Measurements from ENCODE around the gene ASAH2.
"Not testable (repeated sequence)": the region's sequence is repeated elsewhere in the genome, so short reads cannot be mapped to it uniquely, and the experiment has no call there.

ASAH2 gene

GRCh38 chr10:50251394-50251793 is at the start of gene ASAH2:
Gene ASAH2 (minus strand): TSS chr10:50251516. CDS start chr10:50248610, 2,906 bp downstream.
- DNase-seq: no peak

DNA sequence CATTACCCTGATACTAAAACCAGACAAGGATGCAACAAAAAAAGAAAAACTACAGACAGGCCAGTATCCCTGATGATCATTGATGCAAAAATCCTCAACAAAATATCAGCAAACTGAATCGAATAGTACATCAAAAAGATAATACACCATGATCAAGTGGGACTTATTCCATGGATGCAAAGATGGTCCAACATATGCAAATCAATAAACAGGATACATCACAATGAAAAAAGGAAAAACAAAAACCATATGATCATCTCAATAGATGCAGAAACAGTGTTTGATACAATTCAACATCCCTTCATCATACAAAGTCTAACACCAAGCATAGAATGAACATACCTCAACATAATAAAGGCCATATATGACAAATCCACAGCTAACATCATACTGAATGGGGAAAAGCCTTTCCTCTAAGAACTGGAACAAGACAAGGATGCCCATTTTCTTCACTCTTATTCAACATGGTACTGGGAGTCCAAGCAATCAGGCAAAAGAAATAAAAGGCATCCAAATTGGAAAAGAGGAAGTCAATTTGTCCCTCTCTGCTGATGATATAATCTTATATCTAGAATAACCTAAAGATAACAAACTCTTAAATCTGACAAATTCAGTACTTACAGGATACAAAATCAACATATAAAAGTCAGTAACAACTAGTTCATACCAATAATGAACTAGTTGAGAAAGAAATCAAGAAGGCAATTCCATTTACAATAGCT is 48.8 kb upstream of the ASAH2 start:
- no peak for DNase-seq

DNA sequence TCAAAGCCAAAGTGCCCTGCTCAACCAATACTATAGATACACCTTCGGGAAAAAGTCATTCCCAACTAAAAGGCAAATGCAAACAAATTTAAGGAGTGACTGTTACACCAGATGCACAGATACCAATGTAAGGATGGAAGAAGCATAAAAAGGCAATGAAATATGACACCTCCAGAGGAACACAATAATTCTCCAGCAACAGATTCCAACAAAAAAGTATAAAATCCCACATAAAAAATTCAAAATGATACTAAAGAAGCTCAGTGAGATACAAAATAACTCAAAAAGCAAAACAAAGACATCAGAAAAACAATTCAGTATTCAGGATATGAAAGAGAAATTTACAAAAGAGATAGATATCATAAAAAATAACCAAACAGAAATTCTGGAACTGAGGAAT is 44.1 kb upstream of the ASAH2 start:
- DNase-seq: no peak

DNA sequence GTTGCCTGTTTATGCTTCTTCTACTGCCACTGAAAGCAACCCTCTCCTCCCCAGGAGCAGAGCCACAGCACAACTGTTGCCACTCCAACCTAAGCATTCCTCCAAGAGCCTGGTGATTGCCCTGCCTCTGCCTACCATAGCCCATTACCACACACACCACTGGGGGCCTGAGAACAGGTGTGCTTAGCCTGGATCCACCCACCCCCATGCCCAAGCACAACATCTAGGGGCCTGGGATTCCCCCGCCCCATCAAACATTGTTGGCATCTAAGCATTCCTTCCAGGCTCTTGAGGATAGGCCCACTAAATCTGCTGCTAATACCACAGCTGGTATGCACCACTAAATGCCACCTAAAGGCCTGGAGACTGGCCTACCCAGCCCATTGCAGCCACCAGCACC is 43.3 kb upstream of the ASAH2 start:
- DNase-seq: no peak

- DNase-seq: no peak
These were observed 42.4 kb upstream of the ASAH2 start for GRCh38 chr10:50293513-50294313.

DNA sequence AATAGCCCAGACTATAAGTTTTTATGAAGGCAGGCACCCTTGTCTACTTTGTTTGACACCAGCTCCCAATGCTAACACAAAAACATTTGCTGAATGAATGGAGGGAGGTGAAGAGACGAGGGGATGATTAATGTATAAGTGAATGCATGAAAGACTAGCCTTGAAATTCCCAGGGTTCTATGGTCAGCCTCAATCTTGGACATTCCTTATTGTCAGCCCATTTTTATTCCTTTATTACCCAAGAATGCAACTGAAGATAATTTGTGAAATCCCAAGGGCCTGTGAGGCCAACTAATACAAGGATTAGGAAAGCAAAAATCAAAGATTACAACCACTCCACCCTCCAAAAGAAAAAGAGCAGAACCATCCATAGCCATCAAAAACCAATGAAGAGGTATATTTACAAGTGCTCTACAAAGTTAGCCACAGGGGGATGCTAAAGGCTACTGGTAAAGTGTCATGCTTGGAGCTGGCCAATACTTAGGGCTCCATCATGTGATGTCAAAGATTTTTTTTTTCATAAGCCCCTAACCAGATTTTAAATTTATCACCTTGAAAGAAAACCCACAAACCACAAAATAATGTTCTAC is 40.0 kb upstream of the ASAH2 start:
- no peak for DNase-seq

DNA sequence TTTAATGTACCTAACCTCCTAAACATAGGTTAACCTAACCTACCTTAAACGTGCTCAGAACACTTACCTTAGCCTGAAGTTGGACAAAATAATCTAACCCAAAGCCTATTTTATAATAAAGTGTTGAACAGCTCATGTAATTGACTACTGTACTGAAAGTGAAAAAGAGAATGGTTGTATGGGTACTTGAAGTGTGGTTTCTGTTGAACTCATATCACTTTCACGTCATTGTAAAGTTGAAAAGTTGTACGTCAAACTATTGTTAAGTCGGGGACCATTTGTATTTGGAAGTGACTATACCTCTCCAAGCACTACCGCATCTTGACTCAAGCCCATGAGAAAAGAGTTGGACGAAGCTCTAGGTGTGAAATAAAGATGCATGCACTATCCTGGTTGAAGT is 37.9 kb upstream of the ASAH2 start:
- DNase-seq: no peak

- DNase-seq: no peak
These were observed 35.9 kb upstream of the ASAH2 start for GRCh38 chr10:50286996-50287803.

DNA sequence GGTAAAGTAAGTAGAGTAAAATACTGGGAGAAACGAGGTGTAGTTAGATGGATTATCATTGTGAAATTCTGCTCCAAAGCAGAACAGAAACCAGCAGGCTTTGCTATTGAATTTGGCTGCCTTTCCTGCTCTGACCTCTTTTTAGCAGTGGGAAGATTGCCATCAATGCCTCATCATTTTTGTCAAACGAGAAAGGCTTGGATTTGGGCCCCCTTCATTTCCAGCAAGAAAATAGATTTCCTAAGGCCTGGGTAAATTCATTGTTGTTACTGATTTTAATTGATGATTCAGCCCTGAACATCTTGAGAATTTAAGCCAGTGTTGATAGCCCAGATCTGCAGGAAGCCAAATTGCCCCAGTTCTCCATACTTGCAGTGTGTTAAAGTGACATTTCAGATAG is 35.2 kb upstream of the ASAH2 start:
- DNase-seq: no peak

GRCh38 chr10:50281967-50282522 is 30.7 kb upstream of the ASAH2 start:
- DNase-seq: no peak

DNA sequence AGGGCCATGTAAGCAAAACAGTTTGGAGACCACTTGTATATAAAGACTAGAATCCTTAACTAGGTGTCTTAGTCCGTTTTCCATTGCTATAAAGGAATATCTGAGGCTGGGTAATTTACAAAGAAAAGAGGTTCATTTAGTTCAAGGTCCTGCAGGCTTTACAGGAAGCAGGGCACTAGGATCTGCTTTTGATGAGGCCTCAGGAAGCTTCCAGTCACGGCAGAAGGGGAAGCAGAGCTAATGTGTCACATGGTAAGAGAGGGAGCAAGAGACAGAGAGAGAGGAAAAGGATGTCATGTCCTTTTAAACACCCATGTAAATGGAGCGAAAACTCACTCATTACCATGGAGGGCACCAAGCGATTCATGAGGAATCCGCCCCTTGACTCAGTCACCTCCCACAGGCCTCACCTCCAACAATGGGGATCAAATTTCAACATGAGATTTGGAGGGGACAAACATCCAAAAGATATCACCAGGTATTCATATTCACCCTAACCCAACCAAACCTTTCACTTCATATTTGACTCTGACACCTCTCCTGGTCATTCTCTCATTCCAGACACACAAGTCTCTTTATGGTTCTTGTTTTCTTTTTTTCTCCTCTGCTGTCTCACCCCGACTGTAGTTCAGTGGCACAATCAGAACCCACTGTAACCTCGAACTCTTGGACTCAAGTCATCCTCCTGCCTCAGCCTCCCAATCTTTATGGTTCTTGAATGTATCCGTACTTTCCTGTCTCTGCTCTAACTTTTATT is 30.1 kb upstream of the ASAH2 start:
- no peak for DNase-seq

DNA sequence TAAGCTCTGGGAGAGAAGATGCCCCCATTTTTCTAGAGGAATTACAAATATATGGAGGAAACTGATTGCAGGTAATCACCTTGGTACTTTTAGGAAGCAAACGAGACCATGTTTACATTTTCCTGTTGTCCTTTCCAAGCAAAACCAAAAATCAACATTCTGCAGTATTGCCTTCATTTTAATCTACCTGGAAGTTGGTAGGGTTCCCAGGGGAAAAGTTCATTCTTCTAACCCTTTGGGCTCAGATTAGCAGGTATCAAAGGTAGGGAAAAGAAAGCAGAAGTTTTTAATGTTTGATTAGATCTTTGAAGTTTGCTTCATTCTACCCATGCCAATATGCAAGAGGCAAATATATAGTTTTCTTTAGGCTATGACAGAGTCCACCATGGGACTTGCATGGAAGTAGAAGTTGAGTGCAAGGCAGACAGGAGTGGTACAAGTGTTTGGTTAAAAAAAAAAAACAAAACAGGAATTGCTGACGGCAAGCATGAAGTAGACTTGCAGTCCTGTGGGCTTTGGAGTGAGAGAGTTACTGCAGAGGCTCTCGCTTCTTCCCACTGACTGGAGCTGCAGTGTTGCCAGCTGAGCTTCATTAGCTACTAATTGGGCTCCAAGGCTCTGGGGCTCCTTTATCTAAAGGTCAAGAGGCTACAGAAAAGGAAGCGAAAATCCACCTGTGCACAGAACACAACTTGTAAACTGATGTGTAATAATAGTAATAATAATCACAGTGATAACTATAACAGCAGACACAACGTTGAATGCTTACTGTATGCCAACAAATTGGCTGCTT is 28.9 kb upstream of the ASAH2 start:
- DNase-seq: no peak

- DNase-seq: no peak
These were observed 28.2 kb upstream of the ASAH2 start for GRCh38 chr10:50279489-50279888.

- peak; percentile 62 for DNase-seq
These were observed 24.4 kb upstream of the ASAH2 start for GRCh38 chr10:50275650-50276235.

DNA sequence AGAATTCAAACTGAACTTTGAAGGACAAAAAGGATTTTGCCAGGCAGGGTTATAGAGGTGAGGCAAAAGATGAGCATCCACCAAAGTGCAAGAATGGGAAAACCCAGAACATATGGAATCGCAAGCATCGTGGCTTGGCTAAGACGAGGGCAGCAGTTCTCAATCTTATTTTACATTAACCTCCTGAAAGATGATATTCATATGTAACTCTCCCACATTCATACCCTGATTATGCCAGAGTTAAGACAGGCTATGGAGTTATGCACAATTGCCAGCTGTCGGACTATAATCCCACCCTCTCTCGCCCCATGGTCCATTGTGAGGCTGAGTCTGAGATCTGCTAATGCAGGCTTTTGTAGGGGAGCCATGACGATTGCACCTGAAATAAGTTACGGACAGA is 21.2 kb upstream of the ASAH2 start:
- no peak for DNase-seq

DNA sequence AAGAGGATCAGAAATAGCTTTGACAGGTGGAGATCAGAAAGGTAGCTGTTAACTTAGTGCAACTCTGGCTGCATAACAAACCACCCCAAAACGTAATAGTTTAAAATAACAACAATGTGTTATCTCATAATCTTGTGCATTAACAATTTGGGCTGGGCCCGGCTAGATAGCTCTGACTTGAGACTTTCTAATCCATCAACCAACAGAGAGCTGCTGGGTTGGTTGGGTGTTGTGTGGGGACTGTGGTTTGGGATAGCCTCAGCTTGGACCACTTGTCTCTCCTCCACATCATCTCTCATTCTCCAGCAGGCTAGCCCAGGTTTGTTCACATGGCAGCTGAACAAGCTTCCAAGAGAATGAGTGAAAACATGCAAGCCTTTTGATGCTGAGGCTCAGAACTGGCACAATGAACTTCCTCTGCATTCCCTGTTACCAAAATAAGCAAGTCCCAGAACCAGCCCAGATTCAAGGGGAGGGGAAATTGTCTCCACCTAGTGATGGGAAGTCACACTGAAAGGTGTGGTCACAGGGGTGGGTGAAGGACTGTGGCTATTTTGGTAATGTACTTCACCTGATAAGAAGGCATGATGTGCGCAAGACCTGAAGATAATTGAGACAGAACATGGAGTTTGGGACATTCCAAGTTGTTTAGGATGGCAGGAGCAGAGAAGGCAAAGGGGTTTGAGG is 20.4 kb upstream of the ASAH2 start:
- no peak for DNase-seq

DNA sequence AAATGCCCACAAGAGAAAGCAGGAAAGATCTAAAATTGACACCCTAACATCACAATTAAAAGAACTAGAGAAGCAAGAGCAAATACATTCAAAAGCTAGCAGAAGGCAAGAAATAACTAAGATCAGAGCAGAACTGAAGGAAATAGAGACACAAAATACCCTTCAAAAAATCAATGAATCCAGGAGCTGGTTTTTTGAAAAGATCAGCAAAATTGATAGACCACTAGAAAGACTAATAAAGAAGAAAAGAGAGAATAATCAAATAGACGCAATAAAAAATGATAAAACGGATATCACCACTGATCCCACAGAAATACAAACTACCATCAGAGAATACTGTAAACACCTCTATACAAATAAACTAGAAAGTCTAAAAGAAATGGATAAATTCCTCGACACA is 16.6 kb upstream of the ASAH2 start:
- DNase-seq: not testable (repeated sequence)

GRCh38 chr10:50262625-50263024 is 11.3 kb upstream of the ASAH2 start:
- DNase-seq: not testable (repeated sequence)

DNA sequence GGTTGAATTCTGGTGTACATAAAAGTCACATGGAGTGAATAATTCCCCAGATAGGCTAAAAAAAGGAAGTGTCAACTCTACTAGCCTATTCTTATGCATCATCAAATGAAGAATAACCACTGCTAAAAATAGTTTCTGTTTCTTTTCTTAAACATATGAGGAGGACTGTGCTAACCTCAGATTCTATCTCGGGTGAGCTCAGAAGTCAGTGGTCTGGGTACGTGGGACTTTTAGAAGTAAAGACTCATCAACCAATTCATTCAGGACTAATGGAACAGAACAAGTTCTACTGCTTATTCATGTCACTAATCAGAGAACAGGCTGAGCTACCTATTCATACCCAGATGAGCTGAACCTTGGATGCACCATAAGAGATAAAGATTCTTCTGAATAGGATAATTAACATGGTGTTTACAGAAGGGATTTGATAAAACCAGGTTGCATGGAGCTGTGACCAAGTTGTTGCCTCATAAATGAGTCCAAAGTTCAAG is 9.5 kb upstream of the ASAH2 start:
- DNase-seq: no peak

DNA sequence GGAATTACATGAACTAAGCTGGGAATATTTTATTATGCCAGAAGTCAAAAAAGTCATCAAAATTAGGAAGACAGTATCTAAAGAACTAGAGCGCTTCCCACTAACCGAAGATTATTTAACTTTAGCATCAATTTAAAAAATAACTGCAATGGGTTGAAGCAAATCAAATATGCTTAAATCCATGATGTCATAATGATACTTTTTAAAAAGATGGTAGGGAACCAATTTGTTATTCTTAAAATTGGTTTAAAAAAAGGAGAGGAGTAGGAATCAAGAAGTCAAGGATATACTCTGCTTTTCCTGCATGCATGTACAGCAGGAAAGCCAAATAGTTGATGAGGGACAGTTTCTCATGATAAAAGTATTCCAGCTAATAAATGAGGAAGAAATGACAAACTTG is 3.2 kb upstream of the ASAH2 start:
- DNase-seq: no peak

Measured in activated CD8-positive, alpha-beta memory T cell treated with anti-CD3 and anti-CD28 coated beads for 24 hours (primary cell).